K562 (cell line): ENCODE results near the gene KIF17. TPM values are rescaled to one million over a fixed set of nuclear protein-coding genes. Genes with fewer than 3 reads are reported as not detected.

ENCODE experiments used
- CLOCK ChIP-seq: fragments of 250-450 bp; sonication (Bioruptor Pico); IDR thresholded peaks from 2 replicates; pipeline ENCODE4 v1.4.0; 2020; ENCODE audit warnings: mild to moderate bottlenecking, moderate library complexity, borderline replicate concordance
- EHMT2 ChIP-seq: fragments of 450-650 bp; IDR thresholded peaks from 2 replicates; pipeline ENCODE4 v1.6.1; 2018; ENCODE audit warnings: antibody characterized with exemption
- HNRNPK ChIP-seq: fragments of 200-400 bp; formaldehyde crosslinking; IDR thresholded peaks from one replicate; pipeline ENCODE4 v1.6.1; 2018; ENCODE audit warnings: mild to moderate bottlenecking, low read depth, low read length; ENCODE audit not compliant: poor library complexity, severe bottlenecking
- JUND ChIP-seq, 2 experiments: IDR thresholded peaks; 2 replicates in 1 of 2; 3 replicates in 1 of 2; pipeline ENCODE4 v1.6.1; 2011; ENCODE audit warnings: borderline replicate concordance in 2 of 2, low read depth in 2 of 2, low read length in 2 of 2, improper control_type of control experiment in 1 of 2, missing biosample characterization in 1 of 2, missing genetic modification characterization in 1 of 2, missing genetic modification reagents in 1 of 2
- KAT2B ChIP-seq: IDR thresholded peaks from one replicate; pipeline ENCODE4 v1.6.1; 2012; ENCODE audit warnings: low read depth, mild to moderate bottlenecking, control low read depth, inconsistent platforms, low read length, moderate library complexity
- PHTF2 ChIP-seq: fragments of 250-450 bp; sonication (Bioruptor Pico); IDR thresholded peaks from 2 replicates; pipeline ENCODE4 v1.5.0; 2021; ENCODE audit warnings: mild to moderate bottlenecking
- POLR2A ChIP-seq: fragments of 450-650 bp; conservative IDR thresholded peaks from 2 replicates; pipeline ENCODE4 v1.6.1; 2016
- PTTG1 ChIP-seq: fragments of 450-650 bp; IDR thresholded peaks from 2 replicates; pipeline ENCODE4 v1.6.1; 2016; ENCODE audit warnings: low read depth, mild to moderate bottlenecking, missing genetic modification characterization, missing compliant biosample characterization
- THAP12 ChIP-seq: fragments of 250-450 bp; sonication (Bioruptor Pico); IDR thresholded peaks from 2 replicates; pipeline ENCODE4 v1.9.0; 2021; ENCODE audit warnings: mild to moderate bottlenecking, inconsistent platforms
- TRIM28 ChIP-seq: fragments of 450-650 bp; IDR thresholded peaks from 2 replicates; pipeline ENCODE4 v1.6.1; 2017
- ZFP30 ChIP-seq: fragments of 250-450 bp; sonication (Bioruptor Pico); IDR thresholded peaks from 2 replicates; pipeline ENCODE4 v1.8.0; 2022; ENCODE audit warnings: moderate library complexity, mild to moderate bottlenecking, inconsistent platforms, borderline replicate concordance
- ZNF318 ChIP-seq, 2 experiments: fragments of 450-650 bp; IDR thresholded peaks; 2 replicates each; pipeline ENCODE4 v1.6.1; 2016; ENCODE audit warnings: mild to moderate bottlenecking in 2 of 2, borderline replicate concordance in 1 of 2, low read depth in 1 of 2, moderate library complexity in 1 of 2
- ZNF507 ChIP-seq: conservative IDR thresholded peaks from 2 replicates; pipeline ENCODE4 v1.6.1; 2017; ENCODE audit warnings: missing genetic modification characterization, missing compliant biosample characterization
- polyA plus RNA-seq, 8 experiments: library from polyadenylated mRNA; depleted of rRNA in 4 of 8; stranded (reverse) in 5 of 8; unstranded in 3 of 8; fragments of >200 nt; fragmentation: Nextera tagmentation in 2 of 8; fragmentation: Illumina TruSeq in 1 of 8; extraction: Ambion mirVana in 2 of 8; extraction: Trizol in 1 of 8; gene quantifications; 2 replicates each; pipeline versions ENCODE4 v1.2.1 to v1.2.3, GENCODE V29; 2011 to 2014; ENCODE audit warnings: inconsistent platforms in 1 of 8, missing spikeins in 1 of 8
- total RNA-seq, 7 experiments: library from RNA; depleted of rRNA in 6 of 7; stranded (reverse); fragments of >200 nt in 6 of 7; fragmentation: Illumina TruSeq in 2 of 7; extraction: Trizol in 2 of 7; gene quantifications; 2 replicates each; pipeline versions ENCODE4 v1.2.1 to v1.2.3, GENCODE V29; 2011 to 2021; ENCODE audit warnings: low replicate concordance in 1 of 7

The KIF17 gene
- total and polyA plus RNA-seq, 9 of the 15 experiments (the other 6 are each of a cell fraction or from before 2014, with no cell fraction given) = 0.04 to 0.47 (median 0.18) TPM; not detected in 5

GRCh38 chr1:20633190-20634064, 84.4 kb downstream of the KIF17 start, which contains the start of gene PINK1 (continued):
- peak; percentile 93 for TF ChIP-seq THAP12 (CRISPR knock-in tag)
- TF ChIP-seq JUND (IDR thresholded peaks at IDR 0.05; ENCODE audit: borderline replicate concordance, low read depth, low read length) = peak; percentile 61; the same call in 1 of the 2 replicates
- peak; percentile 47; the same call in 1 of the 3 replicates for TF ChIP-seq JUND (tag; IDR thresholded peaks at IDR 0.05; ENCODE audit: borderline replicate concordance, low read depth, low read length)
- no peak for TF ChIP-seq ZFP30 (CRISPR knock-in tag)
- TF ChIP-seq PTTG1 = no peak
- TF ChIP-seq HNRNPK = no peak
- no peak for TF ChIP-seq PHTF2
- no peak for TF ChIP-seq ZNF318 (IDR thresholded peaks at IDR 0.05; ENCODE audit: borderline replicate concordance in 1 of 2, low read depth in 1 of 2)
- TF ChIP-seq KAT2B = no peak
- TF ChIP-seq CLOCK (CRISPR knock-in tag) = no peak
- TF ChIP-seq POLR2A = no peak
- TF ChIP-seq EHMT2 = no peak
- no peak for TF ChIP-seq ZNF507 (tag)
- no peak for TF ChIP-seq TRIM28
